HepG2 (cell line): ENCODE results near the gene TSPYL6. TPM values are rescaled to one million over a fixed set of nuclear protein-coding genes. Genes with fewer than 3 reads are reported as not detected.

Experiments used
- MZF1 ChIP-seq: sonication (generic); formaldehyde crosslinking; IDR thresholded peaks from 2 replicates; pipeline ENCODE4 v1.8.1; 2023; ENCODE audit warnings: mild to moderate bottlenecking, missing genetic modification reagents, borderline replicate concordance
- RFXANK ChIP-seq: IDR thresholded peaks from 2 replicates; pipeline ENCODE4 v1.6.1; 2016
- TCF12 ChIP-seq, 2 experiments: fragments of 450-650 bp in 1 of 2; sonication (generic) in 1 of 2; formaldehyde crosslinking in 1 of 2; IDR thresholded peaks; 2 replicates each; pipeline versions ENCODE4 v1.6.1 to v1.8.0; 2017 to 2022; ENCODE audit warnings: antibody characterized with exemption in 1 of 2, mild to moderate bottlenecking in 1 of 2, missing genetic modification reagents in 1 of 2, moderate library complexity in 1 of 2
- ZBTB7B ChIP-seq: sonication (generic); formaldehyde crosslinking; IDR thresholded peaks from 2 replicates; pipeline ENCODE4 v1.4.0; 2020; ENCODE audit warnings: missing genetic modification reagents
- ZKSCAN8 ChIP-seq: IDR thresholded peaks from 2 replicates; pipeline ENCODE4 v1.6.1; 2016; ENCODE audit warnings: borderline replicate concordance, missing genetic modification reagents, missing compliant biosample characterization
- ZNF256 ChIP-seq: sonication (generic); formaldehyde crosslinking; conservative IDR thresholded peaks from 2 replicates; pipeline ENCODE4 v1.4.0; 2020; ENCODE audit warnings: missing genetic modification reagents
- polyA plus RNA-seq, 8 experiments: library from polyadenylated mRNA; depleted of rRNA in 3 of 8; stranded (reverse) in 7 of 8; unstranded in 1 of 8; fragments of >200 nt; fragmentation: Illumina TruSeq in 4 of 8; extraction: Trizol in 4 of 8; gene quantifications; 2 replicates each; pipeline versions ENCODE4 v1.2.1 to v1.2.3, GENCODE V29; 2011 to 2016; ENCODE audit warnings: low read depth in 4 of 8, missing spikeins in 1 of 8, mixed read lengths in 1 of 8; ENCODE audit not compliant: insufficient read depth in 1 of 8
- total RNA-seq, 5 experiments: library from RNA; depleted of rRNA; stranded (reverse); fragments of >200 nt; fragmentation: Illumina TruSeq; extraction: Trizol; gene quantifications; 2 replicates each; pipeline ENCODE4 v1.2.3, GENCODE V29; 2016; ENCODE audit warnings: low read depth in 1 of 5
- TF ChIP-seq, protein P1 (sequence below): sonication (generic); formaldehyde crosslinking; IDR thresholded peaks from 2 replicates; pipeline ENCODE4 v1.4.0; 2020; ENCODE audit warnings: missing genetic modification reagents, borderline replicate concordance
- TF ChIP-seq, protein P2 (sequence below): sonication (generic); formaldehyde crosslinking; IDR thresholded peaks from 2 replicates; pipeline ENCODE4 v1.8.1; 2023; ENCODE audit warnings: mild to moderate bottlenecking, inconsistent platforms, moderate library complexity, missing genetic modification reagents, borderline replicate concordance
- TF ChIP-seq, protein P3 (sequence below): sonication (generic); formaldehyde crosslinking; IDR thresholded peaks from 2 replicates; pipeline ENCODE4 v1.5.0; 2020; ENCODE audit warnings: mild to moderate bottlenecking, missing genetic modification reagents
- TF ChIP-seq, protein P4 (sequence below): sonication (generic); formaldehyde crosslinking; IDR thresholded peaks from 2 replicates; pipeline ENCODE4 v1.4.0; 2020; ENCODE audit warnings: missing genetic modification reagents, borderline replicate concordance
- TF ChIP-seq, protein P5 (sequence below): sonication (generic); formaldehyde crosslinking; IDR thresholded peaks from 2 replicates; pipeline ENCODE4 v1.4.0; 2020; ENCODE audit warnings: low read depth, mild to moderate bottlenecking, missing genetic modification reagents
- TF ChIP-seq, protein P6 (sequence below): sonication (generic); formaldehyde crosslinking; IDR thresholded peaks from 2 replicates; pipeline ENCODE4 v1.5.0; 2020; ENCODE audit warnings: missing genetic modification reagents
- TF ChIP-seq, protein P7 (sequence below): IDR thresholded peaks from 2 replicates; pipeline ENCODE4 v1.6.1; 2012; ENCODE audit warnings: inconsistent platforms
- TF ChIP-seq, protein P8 (sequence below): sonication (generic); formaldehyde crosslinking; conservative IDR thresholded peaks from 2 replicates; pipeline ENCODE4 v1.4.0; 2020; ENCODE audit warnings: missing genetic modification reagents

TSPYL6 gene
- total and polyA plus RNA-seq, 2 of the 13 experiments (the other 11 are each of a cell fraction or from before 2014, with no cell fraction given): 0.03 TPM; not detected in 1

DNA sequence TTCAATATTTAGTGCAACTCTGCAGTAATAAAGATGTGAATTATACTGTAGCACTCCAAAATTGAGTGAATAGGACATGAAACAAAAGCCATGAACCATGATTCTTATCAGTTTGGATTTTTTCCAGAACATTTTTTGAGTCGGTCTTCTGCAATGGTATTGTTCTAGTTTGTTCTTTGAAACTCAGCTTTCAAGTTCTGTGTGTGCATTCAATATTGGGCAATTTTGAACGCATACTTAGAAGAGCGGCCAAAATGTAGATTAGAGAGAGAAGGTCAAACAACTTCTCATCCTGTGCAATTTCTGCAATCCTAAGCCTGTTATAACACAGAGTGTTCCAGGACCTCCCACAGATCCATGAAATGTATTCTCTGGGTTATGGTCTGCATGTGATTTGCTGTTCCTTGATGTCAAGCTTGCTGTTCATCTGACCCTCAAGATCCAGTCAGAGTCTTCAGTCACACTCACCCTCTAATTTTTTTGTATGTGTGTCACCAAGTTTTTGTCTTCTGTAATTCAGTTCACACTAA lies 48.3 kb downstream of the TSPYL6 start (continued):
- TF ChIP-seq, protein P1, sequence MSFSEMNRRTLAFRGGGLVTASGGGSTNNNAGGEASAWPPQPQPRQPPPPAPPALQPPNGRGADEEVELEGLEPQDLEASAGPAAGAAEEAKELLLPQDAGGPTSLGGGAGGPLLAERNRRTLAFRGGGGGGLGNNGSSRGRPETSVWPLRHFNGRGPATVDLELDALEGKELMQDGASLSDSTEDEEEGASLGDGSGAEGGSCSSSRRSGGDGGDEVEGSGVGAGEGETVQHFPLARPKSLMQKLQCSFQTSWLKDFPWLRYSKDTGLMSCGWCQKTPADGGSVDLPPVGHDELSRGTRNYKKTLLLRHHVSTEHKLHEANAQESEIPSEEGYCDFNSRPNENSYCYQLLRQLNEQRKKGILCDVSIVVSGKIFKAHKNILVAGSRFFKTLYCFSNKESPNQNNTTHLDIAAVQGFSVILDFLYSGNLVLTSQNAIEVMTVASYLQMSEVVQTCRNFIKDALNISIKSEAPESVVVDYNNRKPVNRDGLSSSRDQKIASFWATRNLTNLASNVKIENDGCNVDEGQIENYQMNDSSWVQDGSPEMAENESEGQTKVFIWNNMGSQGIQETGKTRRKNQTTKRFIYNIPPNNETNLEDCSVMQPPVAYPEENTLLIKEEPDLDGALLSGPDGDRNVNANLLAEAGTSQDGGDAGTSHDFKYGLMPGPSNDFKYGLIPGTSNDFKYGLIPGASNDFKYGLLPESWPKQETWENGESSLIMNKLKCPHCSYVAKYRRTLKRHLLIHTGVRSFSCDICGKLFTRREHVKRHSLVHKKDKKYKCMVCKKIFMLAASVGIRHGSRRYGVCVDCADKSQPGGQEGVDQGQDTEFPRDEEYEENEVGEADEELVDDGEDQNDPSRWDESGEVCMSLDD (CRISPR knock-in tag): no peak
- TF ChIP-seq, protein P2, sequence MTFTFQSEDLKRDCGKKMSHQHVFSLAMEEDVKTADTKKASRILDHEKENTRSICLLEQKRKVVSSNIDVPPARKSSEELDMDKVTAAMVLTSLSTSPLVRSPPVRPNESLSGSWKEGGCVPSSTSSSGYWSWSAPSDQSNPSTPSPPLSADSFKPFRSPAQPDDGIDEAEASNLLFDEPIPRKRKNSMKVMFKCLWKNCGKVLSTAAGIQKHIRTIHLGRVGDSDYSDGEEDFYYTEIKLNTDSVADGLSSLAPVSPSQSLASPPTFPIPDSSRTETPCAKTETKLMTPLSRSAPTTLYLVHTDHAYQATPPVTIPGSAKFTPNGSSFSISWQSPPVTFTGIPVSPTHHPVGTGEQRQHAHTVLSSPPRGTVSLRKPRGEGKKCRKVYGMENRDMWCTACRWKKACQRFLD (CRISPR knock-in tag): no peak
- TF ChIP-seq ZNF256 (CRISPR knock-in tag) (peak; percentile 76; the same call in 1 of the 2 replicates), ZBTB7B (CRISPR knock-in tag) (0 out of 2 replicates have a peak, but pooled peaks have one; percentile 27), RFXANK (no peak), ZKSCAN8 (CRISPR knock-in tag) (peak; percentile 86), TCF12 (IDR thresholded peaks at IDR 0.05) (no peak), TCF12 (CRISPR knock-in tag; IDR thresholded peaks at IDR 0.05) (0 out of 2 replicates have a peak, but pooled peaks have one; percentile 52), MZF1 (CRISPR knock-in tag) (no peak)
- TF ChIP-seq, protein P3, sequence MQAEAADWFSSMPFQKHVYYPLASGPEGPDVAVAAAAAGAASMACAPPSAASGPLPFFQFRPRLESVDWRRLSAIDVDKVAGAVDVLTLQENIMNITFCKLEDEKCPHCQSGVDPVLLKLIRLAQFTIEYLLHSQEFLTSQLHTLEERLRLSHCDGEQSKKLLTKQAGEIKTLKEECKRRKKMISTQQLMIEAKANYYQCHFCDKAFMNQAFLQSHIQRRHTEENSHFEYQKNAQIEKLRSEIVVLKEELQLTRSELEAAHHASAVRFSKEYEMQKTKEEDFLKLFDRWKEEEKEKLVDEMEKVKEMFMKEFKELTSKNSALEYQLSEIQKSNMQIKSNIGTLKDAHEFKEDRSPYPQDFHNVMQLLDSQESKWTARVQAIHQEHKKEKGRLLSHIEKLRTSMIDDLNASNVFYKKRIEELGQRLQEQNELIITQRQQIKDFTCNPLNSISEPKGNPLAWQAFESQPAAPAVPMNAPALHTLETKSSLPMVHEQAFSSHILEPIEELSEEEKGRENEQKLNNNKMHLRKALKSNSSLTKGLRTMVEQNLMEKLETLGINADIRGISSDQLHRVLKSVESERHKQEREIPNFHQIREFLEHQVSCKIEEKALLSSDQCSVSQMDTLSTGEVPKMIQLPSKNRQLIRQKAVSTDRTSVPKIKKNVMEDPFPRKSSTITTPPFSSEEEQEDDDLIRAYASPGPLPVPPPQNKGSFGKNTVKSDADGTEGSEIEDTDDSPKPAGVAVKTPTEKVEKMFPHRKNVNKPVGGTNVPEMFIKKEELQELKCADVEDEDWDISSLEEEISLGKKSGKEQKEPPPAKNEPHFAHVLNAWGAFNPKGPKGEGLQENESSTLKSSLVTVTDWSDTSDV (CRISPR knock-in tag): no peak
- TF ChIP-seq, protein P4, sequence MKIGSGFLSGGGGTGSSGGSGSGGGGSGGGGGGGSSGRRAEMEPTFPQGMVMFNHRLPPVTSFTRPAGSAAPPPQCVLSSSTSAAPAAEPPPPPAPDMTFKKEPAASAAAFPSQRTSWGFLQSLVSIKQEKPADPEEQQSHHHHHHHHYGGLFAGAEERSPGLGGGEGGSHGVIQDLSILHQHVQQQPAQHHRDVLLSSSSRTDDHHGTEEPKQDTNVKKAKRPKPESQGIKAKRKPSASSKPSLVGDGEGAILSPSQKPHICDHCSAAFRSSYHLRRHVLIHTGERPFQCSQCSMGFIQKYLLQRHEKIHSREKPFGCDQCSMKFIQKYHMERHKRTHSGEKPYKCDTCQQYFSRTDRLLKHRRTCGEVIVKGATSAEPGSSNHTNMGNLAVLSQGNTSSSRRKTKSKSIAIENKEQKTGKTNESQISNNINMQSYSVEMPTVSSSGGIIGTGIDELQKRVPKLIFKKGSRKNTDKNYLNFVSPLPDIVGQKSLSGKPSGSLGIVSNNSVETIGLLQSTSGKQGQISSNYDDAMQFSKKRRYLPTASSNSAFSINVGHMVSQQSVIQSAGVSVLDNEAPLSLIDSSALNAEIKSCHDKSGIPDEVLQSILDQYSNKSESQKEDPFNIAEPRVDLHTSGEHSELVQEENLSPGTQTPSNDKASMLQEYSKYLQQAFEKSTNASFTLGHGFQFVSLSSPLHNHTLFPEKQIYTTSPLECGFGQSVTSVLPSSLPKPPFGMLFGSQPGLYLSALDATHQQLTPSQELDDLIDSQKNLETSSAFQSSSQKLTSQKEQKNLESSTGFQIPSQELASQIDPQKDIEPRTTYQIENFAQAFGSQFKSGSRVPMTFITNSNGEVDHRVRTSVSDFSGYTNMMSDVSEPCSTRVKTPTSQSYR (CRISPR knock-in tag): peak; percentile 76; the same call in 1 of the 2 replicates
- TF ChIP-seq, protein P5, sequence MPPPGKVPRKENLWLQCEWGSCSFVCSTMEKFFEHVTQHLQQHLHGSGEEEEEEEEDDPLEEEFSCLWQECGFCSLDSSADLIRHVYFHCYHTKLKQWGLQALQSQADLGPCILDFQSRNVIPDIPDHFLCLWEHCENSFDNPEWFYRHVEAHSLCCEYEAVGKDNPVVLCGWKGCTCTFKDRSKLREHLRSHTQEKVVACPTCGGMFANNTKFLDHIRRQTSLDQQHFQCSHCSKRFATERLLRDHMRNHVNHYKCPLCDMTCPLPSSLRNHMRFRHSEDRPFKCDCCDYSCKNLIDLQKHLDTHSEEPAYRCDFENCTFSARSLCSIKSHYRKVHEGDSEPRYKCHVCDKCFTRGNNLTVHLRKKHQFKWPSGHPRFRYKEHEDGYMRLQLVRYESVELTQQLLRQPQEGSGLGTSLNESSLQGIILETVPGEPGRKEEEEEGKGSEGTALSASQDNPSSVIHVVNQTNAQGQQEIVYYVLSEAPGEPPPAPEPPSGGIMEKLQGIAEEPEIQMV (CRISPR knock-in tag): no peak
- TF ChIP-seq, protein P6, sequence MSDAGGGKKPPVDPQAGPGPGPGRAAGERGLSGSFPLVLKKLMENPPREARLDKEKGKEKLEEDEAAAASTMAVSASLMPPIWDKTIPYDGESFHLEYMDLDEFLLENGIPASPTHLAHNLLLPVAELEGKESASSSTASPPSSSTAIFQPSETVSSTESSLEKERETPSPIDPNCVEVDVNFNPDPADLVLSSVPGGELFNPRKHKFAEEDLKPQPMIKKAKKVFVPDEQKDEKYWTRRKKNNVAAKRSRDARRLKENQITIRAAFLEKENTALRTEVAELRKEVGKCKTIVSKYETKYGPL (CRISPR knock-in tag): 0 out of 2 replicates have a peak, but pooled peaks have one; percentile 71
- TF ChIP-seq, protein P7, sequence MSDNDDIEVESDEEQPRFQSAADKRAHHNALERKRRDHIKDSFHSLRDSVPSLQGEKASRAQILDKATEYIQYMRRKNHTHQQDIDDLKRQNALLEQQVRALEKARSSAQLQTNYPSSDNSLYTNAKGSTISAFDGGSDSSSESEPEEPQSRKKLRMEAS: no peak
- TF ChIP-seq, protein P8, sequence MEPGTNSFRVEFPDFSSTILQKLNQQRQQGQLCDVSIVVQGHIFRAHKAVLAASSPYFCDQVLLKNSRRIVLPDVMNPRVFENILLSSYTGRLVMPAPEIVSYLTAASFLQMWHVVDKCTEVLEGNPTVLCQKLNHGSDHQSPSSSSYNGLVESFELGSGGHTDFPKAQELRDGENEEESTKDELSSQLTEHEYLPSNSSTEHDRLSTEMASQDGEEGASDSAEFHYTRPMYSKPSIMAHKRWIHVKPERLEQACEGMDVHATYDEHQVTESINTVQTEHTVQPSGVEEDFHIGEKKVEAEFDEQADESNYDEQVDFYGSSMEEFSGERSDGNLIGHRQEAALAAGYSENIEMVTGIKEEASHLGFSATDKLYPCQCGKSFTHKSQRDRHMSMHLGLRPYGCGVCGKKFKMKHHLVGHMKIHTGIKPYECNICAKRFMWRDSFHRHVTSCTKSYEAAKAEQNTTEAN: peak; percentile 94; the same call in 1 of the 2 replicates
